HPDE6-E6E7 (cell line): ENCODE data around the gene PEX3.
A peak's percentile ranks its signal among the peaks of the same experiment; 100 is the strongest.
"Not testable (repeated sequence)": the region's sequence is repeated elsewhere in the genome, so short reads cannot be mapped to it uniquely, and the experiment has no call there.

Source experiments
- DNase-seq: peaks from one replicate; pipeline ENCODE4 v3.0.0; 2011; ENCODE audit warnings: missing footprints; ENCODE audit errors: extremely low spot score

The PEX3 gene

DNA sequence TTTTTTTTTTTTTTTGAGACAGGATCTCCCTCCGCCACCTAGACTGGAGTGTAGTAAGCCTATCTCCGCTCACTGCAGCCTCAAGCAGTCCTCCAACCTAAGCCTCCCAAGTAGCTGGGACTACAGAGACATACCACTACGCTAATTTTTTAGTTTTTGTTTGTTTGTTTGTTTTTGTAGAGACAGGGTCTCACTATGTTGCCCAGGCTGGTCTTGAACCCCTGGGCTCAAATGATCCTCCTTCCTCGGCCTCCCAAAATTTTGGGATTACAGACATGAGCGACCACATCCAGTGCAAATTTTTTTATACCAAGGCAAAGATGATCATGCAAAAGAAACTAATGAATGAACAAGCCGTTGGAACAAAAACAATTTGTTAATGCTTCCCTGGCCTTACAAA is 55.6 kb downstream of the PEX3 start:
- DNase-seq, result no peak

DNA sequence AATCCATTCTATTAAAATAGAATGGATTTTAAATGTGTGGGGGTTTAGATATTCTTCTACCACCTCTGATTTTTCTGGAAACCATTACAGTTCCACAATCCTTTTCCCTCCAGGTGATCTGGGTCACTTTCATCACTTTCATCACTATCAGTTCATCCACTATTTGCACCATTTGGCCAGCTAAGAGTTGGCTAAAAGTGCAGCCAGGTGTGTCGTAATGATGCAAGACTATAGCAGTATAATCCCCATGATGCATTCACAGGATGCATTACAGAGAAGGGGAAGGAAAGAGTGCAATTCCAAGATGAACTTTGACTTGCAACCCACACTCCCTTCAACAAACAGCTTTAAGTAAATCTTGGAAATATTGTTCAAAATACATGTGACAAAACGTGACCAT is 56.0 kb downstream of the PEX3 start:
- no peak for DNase-seq

DNA sequence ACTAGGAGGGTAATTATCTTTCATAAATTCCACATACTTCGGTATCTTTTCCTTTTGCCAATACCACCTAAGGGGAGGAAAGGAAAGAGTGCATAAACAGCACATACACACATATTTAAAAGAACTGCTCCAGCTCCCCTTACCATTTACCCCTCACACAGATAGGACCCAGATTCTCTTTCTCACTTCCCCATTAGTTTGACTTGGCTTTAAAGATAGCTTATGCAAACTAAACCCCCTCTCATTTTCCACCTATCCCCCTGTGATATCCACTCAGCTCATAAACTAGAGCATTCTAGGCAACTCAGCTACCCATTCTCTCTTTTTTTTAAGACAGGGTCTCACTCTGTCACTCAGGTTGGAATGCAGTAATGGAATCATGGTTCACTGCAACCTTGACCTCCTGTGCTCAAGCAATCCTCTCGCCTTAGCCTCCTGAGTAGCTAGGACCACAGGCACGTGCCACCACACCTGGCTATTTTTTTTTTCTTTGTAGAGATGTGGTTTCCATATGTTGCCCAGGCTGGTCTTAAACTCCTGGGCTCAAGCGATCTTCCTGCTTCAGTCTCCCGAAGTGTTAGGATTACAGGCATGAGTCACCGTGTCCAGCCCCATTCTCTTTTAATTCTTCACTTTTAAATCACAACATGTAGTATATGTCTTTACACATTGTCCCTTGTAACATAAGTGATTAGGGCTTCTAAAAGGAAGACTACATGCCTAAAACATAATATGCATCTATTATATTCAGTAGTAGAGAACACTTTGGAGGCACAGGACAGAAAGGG is 56.9 kb downstream of the PEX3 start:
- no peak for DNase-seq

DNA sequence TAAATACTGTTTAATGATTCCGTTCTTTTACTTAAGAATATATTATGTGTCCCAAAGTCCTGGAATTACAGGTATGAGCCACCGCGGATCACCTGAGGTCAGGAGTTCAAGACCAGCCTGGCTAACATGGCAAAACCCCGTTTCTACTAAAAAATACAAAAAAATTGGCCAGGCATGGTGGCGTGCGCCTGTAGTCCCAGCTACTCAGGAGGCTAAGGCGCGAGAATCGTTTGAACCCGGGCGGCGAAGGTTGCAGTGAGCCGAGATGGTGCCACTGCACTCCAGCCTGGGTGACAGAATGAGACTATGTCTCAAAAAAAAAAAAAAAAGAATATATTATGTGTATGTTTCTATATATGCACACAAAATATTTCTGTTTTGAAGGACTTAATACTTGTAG is 59.7 kb downstream of the PEX3 start:
- DNase-seq, result not testable (repeated sequence)

DNA sequence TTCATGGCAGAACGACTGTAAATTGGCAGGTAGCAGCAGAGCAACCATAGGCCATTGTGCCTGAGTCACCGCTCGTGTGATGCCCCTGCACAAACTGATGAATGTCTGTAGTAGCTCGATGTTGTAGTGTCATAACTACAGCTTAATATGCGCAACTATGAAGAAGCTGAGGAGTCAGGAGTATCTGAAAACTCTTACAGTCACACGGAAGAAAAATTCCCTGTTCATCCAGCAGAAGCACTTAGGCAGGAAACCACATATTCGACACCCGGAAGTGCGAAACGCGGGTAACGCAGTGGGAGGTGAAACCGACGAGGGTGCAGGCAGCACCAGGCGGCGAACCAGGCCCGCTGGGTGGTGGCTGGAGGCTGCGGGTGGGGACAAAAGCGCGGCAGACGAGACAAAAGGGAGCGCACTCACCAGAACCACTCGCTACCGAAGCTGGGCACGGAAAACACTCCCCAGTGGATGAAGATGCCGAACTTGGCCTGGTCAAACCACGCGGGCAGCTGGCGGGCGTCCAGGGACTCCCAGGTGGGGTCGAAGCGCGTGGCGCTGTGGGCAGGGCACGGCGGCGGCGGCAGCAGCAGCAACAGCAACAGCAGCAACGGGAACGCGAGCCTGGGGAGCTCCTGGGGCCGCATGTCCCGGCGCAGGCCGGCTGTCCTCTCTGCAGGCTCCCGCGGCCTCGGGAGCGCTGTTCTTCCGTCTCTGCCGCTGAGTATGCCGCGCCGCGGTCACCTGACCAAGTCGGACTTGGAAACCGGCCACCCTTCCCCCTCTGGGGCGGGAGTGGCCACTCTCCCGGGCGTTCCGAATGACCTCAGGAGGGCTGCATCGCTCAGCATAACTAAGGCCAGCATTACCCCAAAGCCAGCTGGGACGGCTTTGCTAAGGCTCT is 60.6 kb downstream of the PEX3 start, which contains the start of gene FUCA2:
Gene FUCA2 (minus strand): TSS at position 730 of the 901 bp plus-strand sequence. CDS start 86 bp downstream, at position 644.
- DNase-seq, result peak; percentile 60

DNA sequence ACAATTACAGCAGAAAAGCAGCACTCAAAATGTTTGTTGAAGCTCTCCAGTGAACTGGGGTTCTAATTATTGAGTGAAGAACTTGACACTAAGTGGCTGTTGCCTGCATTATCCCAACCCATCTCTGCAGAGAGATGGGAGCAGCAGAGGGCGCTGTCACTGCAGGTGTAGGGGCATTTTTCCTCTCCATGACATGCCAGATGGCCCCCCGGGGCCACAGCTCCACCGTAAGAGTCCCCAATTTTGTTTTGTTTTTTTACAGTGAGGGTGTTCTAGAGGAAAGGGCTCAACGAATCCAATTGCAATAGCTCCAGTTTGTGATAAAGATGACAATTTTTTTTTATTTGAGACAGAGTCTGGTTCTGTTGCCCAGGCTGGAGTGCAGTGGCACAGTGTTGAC is 62.8 kb downstream of the PEX3 start:
- peak; percentile 25 for DNase-seq

DNA sequence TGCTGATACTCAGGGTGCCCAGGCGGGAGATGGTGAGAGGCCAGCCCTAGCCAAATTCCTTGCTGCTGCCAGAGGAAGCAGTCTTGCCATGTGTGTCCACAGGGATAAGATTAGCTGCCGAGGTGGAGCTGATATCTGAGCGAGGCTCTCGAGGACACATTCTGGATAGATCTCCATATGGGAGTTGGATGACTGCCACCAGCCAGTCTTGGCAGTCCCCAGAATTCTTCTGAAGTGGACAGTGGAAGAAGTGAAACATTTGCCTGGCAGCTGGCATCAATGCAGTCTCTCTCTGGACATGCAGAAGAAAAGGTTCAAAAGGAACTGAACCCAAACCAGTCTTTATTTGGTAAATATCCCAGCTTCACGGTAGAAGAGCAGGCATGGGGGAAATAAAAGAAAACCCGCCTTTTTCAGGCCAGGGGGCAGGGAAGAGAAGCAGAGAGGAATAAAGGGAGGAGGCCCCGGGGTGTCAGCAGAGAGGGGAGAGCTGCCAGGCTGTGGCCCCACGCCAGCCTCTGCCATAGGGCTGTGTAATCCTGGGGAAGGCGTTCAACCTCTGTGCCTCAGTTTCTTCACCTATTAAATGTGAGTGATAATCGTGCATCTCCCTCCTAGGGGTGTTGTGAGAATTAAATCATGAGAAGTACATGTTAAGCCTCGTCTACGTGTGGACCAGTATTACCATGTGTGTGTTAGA is 64.6 kb downstream of the PEX3 start:
- DNase-seq, result no peak

DNA sequence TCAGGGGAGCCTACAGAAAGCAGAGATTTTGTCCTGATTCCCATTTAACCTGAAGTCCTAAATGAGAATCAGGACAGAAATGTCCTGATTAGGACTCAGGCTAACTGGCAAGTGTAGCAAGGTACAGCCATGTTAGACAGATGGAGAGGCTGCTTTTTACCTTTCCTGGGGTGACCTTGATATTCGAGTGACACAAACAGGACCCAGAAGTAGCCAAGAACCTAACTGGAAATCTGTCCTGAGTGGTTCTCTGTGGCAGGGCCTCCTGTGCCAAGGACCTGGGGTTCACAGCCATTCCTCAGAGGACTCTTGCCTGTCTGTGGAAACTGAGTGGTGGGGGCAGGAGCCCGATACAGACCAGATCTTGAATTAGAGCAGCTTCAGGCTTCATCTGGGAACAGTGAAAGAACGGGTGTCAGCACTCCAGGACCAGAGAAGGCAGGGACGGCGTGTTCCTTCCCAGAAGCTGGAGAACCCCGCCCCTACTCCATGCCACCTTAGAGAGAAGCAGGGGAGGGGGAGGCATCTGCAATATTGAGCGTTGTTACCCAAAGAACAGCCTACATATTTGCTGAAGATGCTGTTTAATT is 65.3 kb downstream of the PEX3 start:
- DNase-seq, result no peak

DNA sequence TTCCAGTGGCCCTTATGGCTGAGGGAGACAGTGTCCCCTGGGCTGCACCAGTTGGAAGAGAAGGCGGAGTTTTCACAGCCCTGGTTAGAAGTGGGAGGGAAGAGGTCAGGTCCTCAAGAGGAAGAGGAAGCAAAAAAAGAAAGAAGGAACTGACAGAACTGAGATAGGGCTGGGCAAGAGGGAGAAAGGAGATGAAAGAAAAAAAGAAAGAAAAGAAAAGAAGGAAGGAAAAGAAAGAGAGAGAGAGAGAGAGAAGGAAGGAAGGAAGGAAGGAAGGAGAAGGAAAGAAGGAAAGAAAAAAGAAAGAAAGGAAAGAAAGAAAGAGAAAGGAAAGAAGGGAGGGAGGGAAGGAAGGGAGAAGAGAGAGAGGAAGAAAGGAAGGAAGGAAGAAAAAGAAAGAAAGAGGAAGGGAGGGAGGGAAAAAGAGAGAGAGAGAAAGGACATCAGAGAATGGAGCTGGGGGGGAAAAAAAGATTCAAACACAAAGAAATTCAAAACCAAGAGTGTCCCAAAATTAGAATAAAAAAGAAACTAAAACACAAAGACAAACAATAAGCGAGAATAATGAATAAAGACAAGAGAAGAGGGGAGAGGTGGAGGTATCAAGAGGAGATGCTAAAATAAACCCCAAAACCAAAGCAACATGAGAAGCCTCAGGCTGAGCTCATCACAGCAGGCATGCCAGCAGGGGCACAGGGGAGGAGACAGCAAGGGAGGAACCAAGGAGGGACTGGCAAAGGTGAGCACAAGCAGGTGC is 66.3 kb downstream of the PEX3 start:
- DNase-seq, result no peak

DNA sequence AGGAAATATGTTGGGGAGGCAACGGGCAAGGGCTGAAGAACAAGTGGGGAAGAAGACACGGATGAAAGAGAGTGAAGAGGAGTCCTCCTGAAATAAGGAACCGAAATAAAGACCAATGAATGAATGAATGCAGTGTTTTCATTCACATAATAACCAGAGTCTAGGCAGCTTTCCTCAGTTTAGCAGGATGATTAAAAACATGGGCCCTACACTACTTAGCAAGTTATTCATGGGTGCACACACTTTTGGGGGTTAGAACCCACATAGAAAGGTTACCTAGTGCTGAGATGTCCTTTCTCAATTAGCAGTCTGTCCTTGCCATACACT is 66.8 kb downstream of the PEX3 start:
- DNase-seq, result no peak

DNA sequence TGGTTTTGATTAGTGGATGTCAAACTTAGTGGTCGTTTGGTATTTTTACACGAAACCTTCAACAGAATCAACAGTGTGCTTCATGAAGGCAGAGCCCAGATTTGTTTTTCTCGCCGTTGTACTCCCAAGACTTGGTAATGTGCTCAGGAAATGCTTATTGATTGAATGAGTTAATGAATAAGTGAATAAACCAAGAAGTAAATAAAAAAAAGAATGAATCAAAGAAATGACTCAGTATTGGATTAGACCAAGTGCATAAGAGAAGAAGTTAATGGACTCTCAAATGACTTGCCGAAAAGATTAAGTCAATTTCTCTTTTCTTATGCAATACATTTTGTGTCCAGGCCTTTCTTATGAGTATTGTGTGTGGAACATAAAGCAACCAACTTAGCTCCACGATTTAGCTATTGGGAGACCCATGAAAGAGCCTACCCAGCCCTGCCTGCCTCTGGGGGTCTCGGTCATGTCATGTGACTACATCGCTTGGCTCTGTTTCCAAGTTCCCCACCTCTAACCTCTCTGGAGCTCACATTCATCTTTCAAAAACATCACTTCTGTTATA is 71.5 kb downstream of the PEX3 start:
- DNase-seq, result no peak

DNA sequence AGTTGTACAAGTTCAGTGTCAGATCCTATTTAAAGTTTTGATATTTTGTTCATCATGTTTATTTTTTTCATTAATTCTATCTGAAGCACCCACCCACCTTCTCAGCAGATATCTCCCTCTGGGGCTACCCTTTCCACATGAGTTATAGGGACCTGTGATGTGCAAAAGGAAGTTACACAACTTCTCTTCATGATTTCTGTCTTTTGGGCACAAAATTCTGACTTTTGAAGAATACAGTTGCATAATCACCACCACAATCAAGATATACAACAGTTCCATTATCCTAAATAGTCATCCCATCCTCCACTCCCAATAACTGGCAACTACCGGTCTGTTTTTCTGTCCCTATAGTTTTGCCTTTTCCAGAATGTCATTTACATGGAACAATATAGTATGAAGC is 74.8 kb downstream of the PEX3 start:
- DNase-seq, result no peak

DNA sequence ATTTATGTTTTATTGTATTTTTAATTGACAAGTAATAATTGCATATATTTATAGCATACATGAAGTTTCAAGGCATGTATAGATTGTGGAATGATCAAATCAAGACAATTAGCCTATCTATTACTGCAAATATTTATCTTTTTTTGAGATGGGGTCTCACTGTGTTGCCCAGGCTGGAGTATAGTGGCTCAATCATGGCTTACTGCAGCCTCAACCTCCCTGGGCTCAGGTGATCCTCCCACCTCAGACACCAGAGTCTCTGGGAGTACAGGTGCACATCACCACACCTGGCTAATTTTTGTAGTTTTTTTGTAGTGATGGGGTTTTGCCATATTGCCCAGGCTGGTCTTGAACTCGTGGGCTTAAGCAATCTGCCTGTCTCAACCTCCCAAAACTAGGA is 77.1 kb downstream of the PEX3 start:
- no peak for DNase-seq

DNA sequence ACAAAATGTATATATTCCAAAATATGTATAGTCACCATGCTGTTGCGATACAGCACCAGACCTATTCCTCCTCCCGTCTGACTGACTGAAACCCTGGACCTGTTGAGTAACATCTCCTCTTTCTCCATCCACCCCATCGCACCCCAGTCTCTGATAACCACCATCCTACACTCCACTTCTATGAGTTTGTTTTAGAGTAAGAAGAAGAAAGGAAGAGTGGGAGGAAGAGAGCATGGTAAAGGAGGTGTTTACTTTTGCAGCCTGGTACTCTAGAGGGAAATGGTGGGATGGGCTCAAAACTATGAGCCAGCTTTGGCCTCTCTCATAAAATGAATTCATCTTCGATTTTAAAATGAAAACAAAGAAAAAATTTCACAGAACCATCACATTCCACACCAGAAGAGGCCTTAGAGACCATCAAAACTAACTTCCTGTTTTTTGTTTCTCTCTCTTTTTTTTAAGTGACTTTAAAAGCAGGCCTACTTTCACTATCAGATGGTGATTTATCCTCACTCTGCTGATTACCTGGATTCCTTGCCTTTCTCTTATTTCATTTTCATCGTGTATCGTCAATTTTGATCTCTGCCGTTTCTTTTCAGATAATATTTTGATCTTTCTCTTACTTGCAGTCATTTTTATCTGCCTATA is 77.7 kb downstream of the PEX3 start:
- no peak for DNase-seq

DNA sequence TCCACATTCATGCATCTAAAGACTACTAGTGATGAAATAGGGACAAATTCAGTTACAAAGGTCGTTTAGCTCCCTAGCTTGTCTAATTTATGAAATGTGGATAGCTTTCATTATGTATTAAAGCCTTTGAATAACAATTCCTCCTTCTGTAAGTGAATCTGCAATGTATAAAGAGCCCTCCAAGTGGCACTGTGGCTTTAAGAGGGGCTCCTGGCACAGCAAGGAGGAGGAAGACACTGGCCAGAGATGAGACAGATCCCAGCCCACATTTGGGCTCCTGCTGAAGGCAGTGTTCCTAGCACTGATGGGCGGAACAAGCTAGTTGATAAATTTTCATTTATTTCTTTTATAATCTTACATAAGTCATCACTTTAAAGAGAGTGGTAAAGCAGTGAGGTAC is 78.5 kb downstream of the PEX3 start:
- DNase-seq, result no peak

DNA sequence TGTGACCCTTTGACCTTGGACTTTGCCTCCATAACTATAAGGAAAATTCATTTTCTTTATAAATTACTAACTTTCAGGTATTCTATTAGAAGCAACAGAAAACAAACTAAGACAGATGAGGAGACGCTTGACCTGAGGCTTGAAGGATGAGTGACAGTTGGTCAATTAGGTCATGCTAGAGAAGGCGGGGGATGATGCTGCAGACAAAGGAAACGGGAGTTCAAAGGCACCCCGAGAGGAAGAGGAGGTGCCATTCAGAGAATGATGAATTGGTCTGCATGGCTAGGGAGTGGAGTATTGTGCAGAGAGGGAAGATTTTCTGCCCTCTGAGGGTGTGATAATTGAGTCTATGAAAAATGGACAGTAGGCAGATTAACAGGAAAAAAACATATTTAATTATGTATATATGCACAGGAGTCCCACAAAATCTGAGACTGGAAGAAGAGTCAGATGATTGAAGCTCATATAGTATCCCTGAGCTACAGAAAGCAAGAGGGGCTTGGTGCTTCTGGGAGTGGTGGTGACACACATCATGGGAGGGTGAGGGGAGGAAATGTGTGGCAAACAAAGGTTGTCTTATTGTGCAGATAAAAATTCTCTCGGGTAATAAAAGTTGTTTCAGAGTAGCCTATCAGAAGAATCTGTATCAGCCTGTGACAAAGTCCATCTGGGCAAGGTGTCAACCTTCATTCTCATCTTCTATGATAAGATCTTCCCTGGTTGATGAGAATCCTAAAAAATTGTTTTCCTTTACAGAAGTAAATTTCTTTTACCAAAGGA is 81.3 kb downstream of the PEX3 start:
- DNase-seq, result no peak

DNA sequence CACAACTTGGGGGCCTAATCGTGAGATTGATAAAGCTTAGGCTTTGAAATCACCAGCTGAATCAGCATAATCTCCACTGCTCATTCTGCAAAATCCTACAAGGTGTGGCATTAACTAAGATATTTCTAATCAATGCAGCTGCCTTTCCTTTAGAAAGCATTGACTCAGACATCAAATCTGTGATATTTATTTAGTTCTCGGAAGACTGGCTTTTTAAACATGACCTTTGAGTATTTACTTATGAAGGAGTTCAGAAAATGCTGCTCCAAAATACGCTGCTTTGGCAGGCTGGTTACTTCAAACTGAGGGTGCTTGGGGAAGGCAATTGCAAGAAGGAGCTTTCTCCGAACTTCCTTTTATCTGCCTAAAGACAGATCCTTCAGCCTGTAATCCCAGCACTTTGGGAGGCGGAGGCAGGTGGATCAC is 84.6 kb downstream of the PEX3 start:
- DNase-seq, result no peak

DNA sequence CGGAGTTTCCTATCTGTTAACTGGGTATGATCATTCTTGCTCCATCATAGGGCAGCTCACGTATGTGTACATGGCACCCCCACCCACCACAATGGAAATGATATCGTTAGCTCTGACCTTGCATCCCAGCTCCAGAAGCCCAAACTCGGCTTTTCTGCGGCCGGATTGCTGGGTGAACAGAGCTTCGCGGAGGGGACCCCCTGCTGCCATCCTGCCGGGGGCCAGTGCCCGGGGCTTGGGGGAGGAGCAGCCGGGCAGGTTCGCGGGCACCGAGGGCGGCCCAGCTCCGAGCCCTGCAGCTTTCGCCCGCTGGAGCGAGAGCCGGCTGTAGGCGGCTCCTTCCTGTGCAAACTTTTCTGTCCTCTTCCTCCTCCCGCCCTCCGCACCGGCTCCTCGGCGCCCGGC is 85.9 kb downstream of the PEX3 start:
- DNase-seq, result peak; percentile 41

DNA sequence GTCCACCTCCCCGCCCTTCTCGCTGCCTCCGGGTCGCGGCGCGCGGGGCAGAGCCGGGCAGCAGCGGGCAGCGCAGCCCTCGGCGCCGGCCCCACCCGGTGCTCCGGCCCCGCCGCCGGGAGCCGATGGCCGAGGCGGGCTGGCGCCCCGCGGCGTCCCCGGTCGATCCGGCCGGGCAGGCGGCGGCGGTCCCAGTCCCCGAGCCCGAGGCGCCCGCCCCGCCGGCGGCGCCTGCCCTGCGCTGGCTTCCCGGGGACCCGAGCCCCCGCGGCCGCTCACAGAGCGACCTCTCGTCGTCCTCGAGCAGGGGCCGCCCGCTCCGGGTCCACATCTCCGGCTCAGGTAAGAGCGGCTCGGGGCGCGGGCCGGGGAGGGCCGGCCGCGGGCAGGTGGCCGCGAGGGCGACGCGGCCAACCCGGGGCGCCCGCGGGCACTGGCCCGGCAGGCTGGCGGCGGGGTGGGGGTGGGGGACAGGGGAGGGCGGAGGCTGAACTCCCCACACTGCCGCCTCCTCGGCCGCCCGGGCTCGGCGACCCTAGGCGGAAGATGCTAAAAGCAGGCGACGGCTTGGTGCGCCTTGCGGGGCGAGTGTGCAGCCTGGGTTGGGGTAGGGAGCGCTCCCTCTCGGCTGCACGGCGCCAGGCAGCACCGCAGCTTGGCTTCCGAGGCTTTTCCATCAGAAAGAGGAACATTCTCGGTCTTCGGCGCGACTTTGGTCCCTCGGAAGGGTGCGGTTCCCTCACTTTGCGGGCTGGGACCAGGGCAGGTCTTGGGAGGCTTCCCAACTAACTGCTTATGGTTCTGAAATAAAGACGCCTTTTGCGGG is 86.5 kb downstream of the PEX3 start:
- peak; percentile 33 for DNase-seq
